ENCODE results near the gene SAA1.

DNA sequence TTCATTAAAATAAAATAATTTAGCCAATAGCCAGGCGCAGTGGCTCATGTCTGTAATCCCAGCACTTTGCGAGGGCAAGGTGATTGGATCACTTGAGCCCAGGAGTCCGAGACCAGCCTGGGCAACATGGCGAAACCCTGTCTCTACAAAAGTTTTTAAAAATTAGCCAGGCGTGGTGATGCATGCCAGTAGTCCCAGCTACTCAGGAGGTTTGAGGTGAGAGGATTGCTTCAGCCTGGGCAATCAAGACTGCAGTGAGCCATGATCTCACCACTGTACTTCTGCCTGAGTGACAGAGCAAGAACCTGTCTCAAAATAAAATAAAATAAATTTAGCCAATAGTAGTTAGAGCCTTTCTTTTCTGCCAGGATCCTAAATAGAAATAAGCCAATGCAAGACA lies 43.6 kb downstream of the SAA1 start:
- TF ChIP-seq EZH2phosphoT487 (conservative IDR thresholded peaks at IDR 0.05; ENCODE audit: low read length), result no peak
- TF ChIP-seq, protein P1, sequence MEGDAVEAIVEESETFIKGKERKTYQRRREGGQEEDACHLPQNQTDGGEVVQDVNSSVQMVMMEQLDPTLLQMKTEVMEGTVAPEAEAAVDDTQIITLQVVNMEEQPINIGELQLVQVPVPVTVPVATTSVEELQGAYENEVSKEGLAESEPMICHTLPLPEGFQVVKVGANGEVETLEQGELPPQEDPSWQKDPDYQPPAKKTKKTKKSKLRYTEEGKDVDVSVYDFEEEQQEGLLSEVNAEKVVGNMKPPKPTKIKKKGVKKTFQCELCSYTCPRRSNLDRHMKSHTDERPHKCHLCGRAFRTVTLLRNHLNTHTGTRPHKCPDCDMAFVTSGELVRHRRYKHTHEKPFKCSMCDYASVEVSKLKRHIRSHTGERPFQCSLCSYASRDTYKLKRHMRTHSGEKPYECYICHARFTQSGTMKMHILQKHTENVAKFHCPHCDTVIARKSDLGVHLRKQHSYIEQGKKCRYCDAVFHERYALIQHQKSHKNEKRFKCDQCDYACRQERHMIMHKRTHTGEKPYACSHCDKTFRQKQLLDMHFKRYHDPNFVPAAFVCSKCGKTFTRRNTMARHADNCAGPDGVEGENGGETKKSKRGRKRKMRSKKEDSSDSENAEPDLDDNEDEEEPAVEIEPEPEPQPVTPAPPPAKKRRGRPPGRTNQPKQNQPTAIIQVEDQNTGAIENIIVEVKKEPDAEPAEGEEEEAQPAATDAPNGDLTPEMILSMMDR (IDR thresholded peaks at IDR 0.05; ENCODE audit: insufficient read depth, low read length, poor library complexity, severe bottlenecking), result no peak
